ENCODE measurements around the gene GTF3C5.

DNA sequence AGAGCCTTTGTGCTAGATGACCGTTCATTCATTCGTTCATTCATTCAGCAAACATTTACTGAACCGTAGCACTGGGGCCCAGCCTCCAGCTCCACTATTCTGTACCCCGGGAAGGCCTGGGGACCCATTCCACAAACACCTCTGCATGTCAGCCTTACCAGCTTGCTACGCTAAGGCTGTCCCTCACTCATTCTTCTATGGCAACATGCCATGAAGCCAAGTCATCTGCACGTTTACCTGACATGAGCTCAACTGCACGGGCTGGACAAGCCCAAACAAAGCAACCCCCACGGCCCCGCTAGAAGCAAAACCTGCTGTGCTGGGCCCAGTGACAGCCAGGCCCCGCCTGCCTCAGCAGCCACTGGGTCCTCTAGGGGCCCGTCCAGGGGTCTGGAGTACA is 37.0 kb downstream of the GTF3C5 start:
- TF ChIP-seq EZH2 (IDR thresholded peaks at IDR 0.05; ENCODE audit: low read depth) = no peak
- TF ChIP-seq, protein P1, sequence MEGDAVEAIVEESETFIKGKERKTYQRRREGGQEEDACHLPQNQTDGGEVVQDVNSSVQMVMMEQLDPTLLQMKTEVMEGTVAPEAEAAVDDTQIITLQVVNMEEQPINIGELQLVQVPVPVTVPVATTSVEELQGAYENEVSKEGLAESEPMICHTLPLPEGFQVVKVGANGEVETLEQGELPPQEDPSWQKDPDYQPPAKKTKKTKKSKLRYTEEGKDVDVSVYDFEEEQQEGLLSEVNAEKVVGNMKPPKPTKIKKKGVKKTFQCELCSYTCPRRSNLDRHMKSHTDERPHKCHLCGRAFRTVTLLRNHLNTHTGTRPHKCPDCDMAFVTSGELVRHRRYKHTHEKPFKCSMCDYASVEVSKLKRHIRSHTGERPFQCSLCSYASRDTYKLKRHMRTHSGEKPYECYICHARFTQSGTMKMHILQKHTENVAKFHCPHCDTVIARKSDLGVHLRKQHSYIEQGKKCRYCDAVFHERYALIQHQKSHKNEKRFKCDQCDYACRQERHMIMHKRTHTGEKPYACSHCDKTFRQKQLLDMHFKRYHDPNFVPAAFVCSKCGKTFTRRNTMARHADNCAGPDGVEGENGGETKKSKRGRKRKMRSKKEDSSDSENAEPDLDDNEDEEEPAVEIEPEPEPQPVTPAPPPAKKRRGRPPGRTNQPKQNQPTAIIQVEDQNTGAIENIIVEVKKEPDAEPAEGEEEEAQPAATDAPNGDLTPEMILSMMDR (conservative IDR thresholded peaks at IDR 0.05) = no peak

All from PC-9 (cell line).